Keratinocyte (primary cell): ENCODE data around the gene TTYH2.

ENCODE experiments used
- EZH2 ChIP-seq: IDR thresholded peaks from one replicate; pipeline ENCODE4 v1.6.1; 2012; ENCODE audit warnings: inconsistent platforms, mild to moderate bottlenecking, low read length, moderate library complexity
- TF ChIP-seq, protein P1 (sequence below), 3 experiments: IDR thresholded peaks in 1 of 3; conservative IDR thresholded peaks in 1 of 3; optimal IDR thresholded peaks in 1 of 3; 2 replicates in 2 of 3; 3 replicates in 1 of 3; pipeline versions ENCODE3 to v1.5.1; 2011; ENCODE audit warnings: low read length in 3 of 3, mild to moderate bottlenecking in 3 of 3, moderate library complexity in 2 of 3, control low read depth in 1 of 3, inconsistent platforms in 1 of 3; ENCODE audit not compliant: insufficient read depth in 2 of 3; ENCODE audit errors: extremely low read depth in 1 of 3

GRCh38 chr17:74262601-74263000 lies 49.2 kb downstream of the TTYH2 start:
- TF ChIP-seq, protein P1, sequence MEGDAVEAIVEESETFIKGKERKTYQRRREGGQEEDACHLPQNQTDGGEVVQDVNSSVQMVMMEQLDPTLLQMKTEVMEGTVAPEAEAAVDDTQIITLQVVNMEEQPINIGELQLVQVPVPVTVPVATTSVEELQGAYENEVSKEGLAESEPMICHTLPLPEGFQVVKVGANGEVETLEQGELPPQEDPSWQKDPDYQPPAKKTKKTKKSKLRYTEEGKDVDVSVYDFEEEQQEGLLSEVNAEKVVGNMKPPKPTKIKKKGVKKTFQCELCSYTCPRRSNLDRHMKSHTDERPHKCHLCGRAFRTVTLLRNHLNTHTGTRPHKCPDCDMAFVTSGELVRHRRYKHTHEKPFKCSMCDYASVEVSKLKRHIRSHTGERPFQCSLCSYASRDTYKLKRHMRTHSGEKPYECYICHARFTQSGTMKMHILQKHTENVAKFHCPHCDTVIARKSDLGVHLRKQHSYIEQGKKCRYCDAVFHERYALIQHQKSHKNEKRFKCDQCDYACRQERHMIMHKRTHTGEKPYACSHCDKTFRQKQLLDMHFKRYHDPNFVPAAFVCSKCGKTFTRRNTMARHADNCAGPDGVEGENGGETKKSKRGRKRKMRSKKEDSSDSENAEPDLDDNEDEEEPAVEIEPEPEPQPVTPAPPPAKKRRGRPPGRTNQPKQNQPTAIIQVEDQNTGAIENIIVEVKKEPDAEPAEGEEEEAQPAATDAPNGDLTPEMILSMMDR (optimal IDR thresholded peaks at IDR 0.05 in 1 of 3, IDR thresholded peaks at IDR 0.05 in 1 of 3, conservative IDR thresholded peaks at IDR 0.05 in 1 of 3; ENCODE audit: extremely low read depth in 1 of 3, insufficient read depth in 2 of 3, low read length in 3 of 3): no peak
- TF ChIP-seq EZH2: no peak
